ENCODE measurements around the gene VEGFC.

- no peak for TF ChIP-seq CTCF (conservative IDR thresholded peaks at IDR 0.05; ENCODE audit: low read length)
- no peak for TF ChIP-seq EZH2phosphoT487 (IDR thresholded peaks at IDR 0.05; ENCODE audit: borderline replicate concordance)
Measured at GRCh38 chr4:176745902-176746301, 46.8 kb downstream of the VEGFC start.
